ENCODE data around the gene HOMER1. TPM values are rescaled to one million over a fixed set of nuclear protein-coding genes. Genes with fewer than 3 reads are reported as not detected.

HOMER1 gene
- total RNA-seq, 2 donors from 2014 or later = 2.0 to 8.5 TPM

GRCh38 chr5:79330071-79330470 is 183.9 kb downstream of the HOMER1 start:
- ATAC-seq = no peak
- H3K27ac Mint-ChIP-seq = no peak overlapping the region
- DNase-seq (ENCODE audit: low spot score in 2 of 2) = no peak
- no peaks in the 10 kb centered on the region for H3K9me3 Mint-ChIP-seq
- H3K36me3 Mint-ChIP-seq = no peaks in the 10 kb centered on the region

DNA sequence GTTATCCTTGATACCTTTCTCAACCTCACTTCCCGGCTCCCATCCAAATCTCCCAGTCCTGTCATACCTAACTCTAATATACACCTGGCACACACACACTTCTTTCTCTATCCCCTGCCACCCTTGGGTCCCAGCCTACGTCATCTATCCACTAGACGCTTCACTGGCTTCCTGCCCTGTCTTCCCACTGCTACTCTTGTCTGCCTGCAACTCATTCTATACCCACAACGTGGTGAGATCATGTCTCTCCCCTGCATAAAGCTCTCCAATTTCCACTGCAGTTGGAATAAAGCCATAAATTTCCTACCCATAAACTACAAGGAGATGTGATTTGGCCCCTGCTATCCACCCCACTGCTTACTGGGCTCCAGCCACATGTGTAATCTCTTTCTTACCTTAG is 184.5 kb downstream of the HOMER1 start:
- Mint-ChIP-seq H3K27ac (no peak overlapping the region), H3K36me3 (no peaks in the 10 kb centered on the region), H3K9me3 (no peaks in the 10 kb centered on the region)
- ATAC-seq = no peak
- DNase-seq (ENCODE audit: low spot score in 2 of 2) = no peak

Other genes with a start within 250 kb of the HOMER1 start
- 10 to 100 TPM; 92.0 to 92.4 TPM for gene TENT2, start 98.3 kb upstream of the HOMER1 start, total RNA-seq
- gene CMYA5, start 175.7 kb upstream of the HOMER1 start, total RNA-seq = under 1 TPM; 0.30 to 0.39 TPM

Measured in activated naive CD4-positive, alpha-beta T cell treated with anti-CD3 and anti-CD28 coated beads, Interleukin-2, amount 50 U/mL, for 72 hours (primary cell).